ENCODE data around the gene SPSB1.
A peak's percentile ranks its signal among the peaks of the same experiment; 100 is the strongest.

SPSB1 gene

DNA sequence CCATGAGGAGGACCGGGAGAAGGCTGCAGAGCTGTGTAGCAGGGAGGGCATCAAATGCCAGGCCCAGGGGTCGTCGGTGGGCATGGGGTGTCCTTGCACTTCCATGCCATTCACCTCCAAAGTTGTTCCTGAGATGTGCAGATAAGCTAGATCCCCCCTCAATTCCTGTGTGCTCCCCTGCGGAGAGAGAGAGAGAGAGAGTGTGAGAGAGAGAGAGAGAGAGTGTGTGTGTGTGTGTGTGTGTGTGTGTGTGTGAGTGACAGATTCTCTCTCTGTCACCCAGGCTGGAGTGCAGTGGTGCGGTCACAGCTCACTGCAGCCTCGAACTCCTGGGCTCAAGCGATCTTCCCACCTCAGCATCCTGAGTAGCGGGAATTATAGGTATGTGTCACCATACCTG, 16.4 kb downstream of the SPSB1 start:
- no peak overlapping the region for H3K27ac ChIP-seq
- DNase-seq (ENCODE audit: low spot score) = no peak
- TF ChIP-seq, protein P1, sequence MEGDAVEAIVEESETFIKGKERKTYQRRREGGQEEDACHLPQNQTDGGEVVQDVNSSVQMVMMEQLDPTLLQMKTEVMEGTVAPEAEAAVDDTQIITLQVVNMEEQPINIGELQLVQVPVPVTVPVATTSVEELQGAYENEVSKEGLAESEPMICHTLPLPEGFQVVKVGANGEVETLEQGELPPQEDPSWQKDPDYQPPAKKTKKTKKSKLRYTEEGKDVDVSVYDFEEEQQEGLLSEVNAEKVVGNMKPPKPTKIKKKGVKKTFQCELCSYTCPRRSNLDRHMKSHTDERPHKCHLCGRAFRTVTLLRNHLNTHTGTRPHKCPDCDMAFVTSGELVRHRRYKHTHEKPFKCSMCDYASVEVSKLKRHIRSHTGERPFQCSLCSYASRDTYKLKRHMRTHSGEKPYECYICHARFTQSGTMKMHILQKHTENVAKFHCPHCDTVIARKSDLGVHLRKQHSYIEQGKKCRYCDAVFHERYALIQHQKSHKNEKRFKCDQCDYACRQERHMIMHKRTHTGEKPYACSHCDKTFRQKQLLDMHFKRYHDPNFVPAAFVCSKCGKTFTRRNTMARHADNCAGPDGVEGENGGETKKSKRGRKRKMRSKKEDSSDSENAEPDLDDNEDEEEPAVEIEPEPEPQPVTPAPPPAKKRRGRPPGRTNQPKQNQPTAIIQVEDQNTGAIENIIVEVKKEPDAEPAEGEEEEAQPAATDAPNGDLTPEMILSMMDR (conservative IDR thresholded peaks at IDR 0.05; ENCODE audit: low read depth) = no peak
- ChIA-PET CTCF (interaction anchor here (0.5 kb wide), 1 partner anchor 70 kb away, joined by 3 read pairs; no protein-coding TSS in a partner anchor), POLR2A (ENCODE audit: low non-redundant PET) (no interaction called here)

DNA sequence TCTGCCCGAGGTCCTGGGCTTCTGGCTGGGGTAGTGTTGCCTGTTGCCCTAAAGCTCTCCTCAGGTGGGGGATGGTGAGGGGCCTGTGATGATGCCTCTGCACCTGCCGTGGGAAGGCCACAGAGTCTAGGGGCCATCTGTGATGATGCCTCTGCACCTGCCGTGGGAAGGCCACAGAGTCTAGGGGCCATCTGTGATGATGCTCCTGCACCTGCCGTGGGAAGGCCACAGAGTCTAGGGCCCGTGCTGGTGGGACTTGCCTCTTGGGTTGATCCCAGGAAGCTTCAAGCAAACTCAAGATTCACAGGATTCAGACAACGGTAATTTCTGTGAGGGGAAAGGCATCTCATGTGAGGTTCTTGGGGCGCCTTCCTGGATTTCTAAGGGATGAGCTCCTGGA, 17.3 kb downstream of the SPSB1 start:
- TF ChIP-seq, protein P1 (conservative IDR thresholded peaks at IDR 0.05; ENCODE audit: low read depth) = no peak
- no peak overlapping the region for H3K27ac ChIP-seq
- POLR2A ChIA-PET (ENCODE audit: low non-redundant PET) = no interaction called here
- CTCF ChIA-PET = interaction anchor here (0.5 kb wide), 1 partner anchor 69 kb away, joined by 3 read pairs; no protein-coding TSS in a partner anchor
- no peak for DNase-seq (ENCODE audit: low spot score)

DNA sequence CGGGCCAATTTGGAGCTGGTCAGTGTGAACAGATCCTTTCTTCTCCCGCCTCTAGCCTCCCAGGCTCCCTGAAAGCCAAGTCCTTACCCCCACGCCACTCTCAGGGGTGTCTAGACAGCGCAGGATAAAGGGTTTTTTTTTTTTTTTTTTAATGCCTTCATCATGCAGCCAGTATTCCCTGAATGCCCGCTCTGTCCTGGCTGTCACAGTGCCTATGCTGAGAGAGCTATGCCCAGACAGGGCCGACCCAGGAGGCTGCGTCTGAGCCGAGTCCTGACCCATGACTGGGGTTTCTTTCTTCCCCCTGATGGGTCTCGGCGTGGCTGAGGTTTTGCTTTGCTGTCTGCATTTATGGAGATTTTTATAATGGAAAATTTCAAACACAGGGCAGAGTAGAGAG, 18.3 kb downstream of the SPSB1 start:
- H3K27ac ChIP-seq = no peak overlapping the region
- DNase-seq (ENCODE audit: low spot score) = no peak
- CTCF ChIA-PET = no interaction called here
- TF ChIP-seq, protein P1 (conservative IDR thresholded peaks at IDR 0.05; ENCODE audit: low read depth) = no peak
- POLR2A ChIA-PET (ENCODE audit: low non-redundant PET) = no interaction called here

DNA sequence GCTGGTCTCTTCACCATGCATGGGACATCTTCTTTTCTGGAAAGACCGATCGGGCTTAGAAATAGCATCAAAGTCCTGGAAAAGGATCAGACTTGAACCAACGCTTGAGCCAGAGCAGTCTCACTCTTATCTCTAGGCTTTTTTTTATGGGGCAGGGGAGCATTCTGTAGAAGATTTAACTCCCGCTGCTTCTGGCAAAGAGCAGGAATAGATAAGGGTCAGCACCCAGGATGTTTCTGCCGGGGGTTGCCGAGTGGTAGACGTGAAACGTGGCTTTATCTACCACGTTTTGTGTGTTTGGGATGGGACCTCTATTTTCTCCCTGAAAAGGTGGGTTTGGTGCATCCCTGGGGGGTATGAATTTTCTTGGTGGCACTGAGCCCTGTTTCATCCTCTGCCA, 18.8 kb downstream of the SPSB1 start:
- TF ChIP-seq, protein P1 (conservative IDR thresholded peaks at IDR 0.05; ENCODE audit: low read depth) = no peak
- no peak overlapping the region for H3K27ac ChIP-seq
- POLR2A ChIA-PET (ENCODE audit: low non-redundant PET) = no interaction called here
- CTCF ChIA-PET = no interaction called here
- no peak for DNase-seq (ENCODE audit: low spot score)

DNA sequence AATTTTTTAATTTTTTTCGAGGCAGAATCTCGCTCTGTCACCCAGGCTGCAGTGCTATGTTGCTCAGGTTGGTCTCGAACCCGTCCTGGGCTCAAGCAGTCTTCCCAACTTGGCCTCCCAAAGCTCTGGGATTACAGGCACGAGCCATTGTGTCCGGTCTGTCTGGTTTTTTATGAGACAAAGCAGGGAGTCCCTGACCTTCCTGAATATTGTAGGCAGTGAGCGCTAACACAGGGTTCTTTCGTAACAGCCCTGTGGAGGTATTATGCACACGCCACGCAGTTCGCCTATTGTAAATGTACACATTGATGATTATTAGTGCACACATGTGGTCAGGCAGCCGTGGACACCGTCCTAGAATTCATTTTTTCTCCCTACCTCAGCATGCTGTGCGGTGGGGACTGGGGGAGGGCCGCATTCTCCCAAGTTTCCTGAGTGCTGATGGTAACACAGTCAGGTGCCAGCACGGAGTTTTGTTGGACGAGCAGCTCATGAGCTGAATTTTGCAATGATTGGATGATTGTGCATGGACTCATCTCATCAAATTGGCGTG, 19.6 kb downstream of the SPSB1 start:
- DNase-seq (ENCODE audit: low spot score) = no peak
- ChIA-PET POLR2A (ENCODE audit: low non-redundant PET) (no interaction called here), CTCF (no interaction called here)
- TF ChIP-seq, protein P1 (conservative IDR thresholded peaks at IDR 0.05; ENCODE audit: low read depth) = no peak
- H3K27ac ChIP-seq = peak overlapping the region; percentile 83; the same call in 1 of the 2 replicates

DNA sequence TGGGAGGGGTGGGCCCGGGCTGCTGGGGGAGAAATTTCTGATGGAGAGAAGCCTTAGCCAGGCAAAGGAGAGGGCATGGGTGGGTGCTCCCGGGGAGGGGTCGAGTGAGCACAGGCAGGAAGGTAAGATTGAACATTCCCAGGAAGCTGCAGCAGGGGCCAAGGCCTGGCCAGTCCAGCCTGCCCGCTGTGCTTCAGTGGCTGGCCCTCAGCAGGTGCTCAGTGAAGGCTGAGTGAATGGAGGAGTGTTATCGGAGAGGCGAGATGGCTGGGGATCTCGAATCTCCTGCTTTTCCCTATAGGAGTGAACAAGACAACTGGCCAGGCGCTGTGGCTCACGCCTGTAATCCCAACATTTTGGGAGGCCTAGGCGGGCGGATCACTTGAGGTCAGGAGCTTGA, 20.9 kb downstream of the SPSB1 start:
- ChIA-PET CTCF (interaction anchor here (0.8 kb wide), 2 partner anchors 9 to 14 kb away, joined by 3 to 7 read pairs; no protein-coding TSS in a partner anchor), POLR2A (ENCODE audit: low non-redundant PET) (interaction anchor here (0.7 kb wide), 1 partner anchor 68 kb away, joined by 4 read pairs; no protein-coding TSS in a partner anchor)
- H3K27ac ChIP-seq = peak overlapping the region; percentile 83
- no peak for DNase-seq (ENCODE audit: low spot score)
- TF ChIP-seq, protein P1 (conservative IDR thresholded peaks at IDR 0.05; ENCODE audit: low read depth) = no peak
